Osteoblast (primary cell): ENCODE data around the gene ZNF136. TPM values are rescaled to one million over a fixed set of nuclear protein-coding genes. Genes with fewer than 3 reads are reported as not detected.

Experiments
- DNase-seq: peaks from one replicate; pipeline ENCODE4 v3.0.0; 2011; ENCODE audit warnings: low spot score, mixed read lengths; ENCODE audit not compliant: insufficient read length; ENCODE audit errors: missing footprints
- H2AFZ ChIP-seq: 2 replicates; pipeline ENCODE4 v1.6.0; 2011; ENCODE audit warnings: mild to moderate bottlenecking, low read length
- H3K27ac ChIP-seq: 2 replicates; pipeline ENCODE4 v1.5.1; 2011; ENCODE audit warnings: mild to moderate bottlenecking, low read depth, low read length, moderate library complexity
- H3K27me3 ChIP-seq: 2 replicates; pipeline ENCODE4 v1.6.0; 2012; ENCODE audit warnings: mild to moderate bottlenecking, control low read depth, inconsistent platforms, low read length, moderate library complexity; ENCODE audit not compliant: insufficient read depth
- H3K36me3 ChIP-seq: 2 replicates; pipeline ENCODE4 v1.5.1; 2011; ENCODE audit warnings: mild to moderate bottlenecking, low read length, control low read depth, moderate library complexity; ENCODE audit not compliant: insufficient read depth
- H3K4me1 ChIP-seq: 2 replicates; pipeline ENCODE4 v1.5.1; 2011; ENCODE audit warnings: mild to moderate bottlenecking, low read length, control low read depth, moderate library complexity; ENCODE audit not compliant: insufficient read depth
- H3K4me2 ChIP-seq: 2 replicates; pipeline ENCODE4 v1.6.0; 2011; ENCODE audit warnings: mild to moderate bottlenecking, low read length; ENCODE audit not compliant: insufficient read depth
- H3K4me3 ChIP-seq: fragments of 200-600 bp; sonication (generic); 3 replicates; pipeline ENCODE4 v1.5.1; 2012; ENCODE audit warnings: mild to moderate bottlenecking, low read length, inconsistent platforms; ENCODE audit not compliant: insufficient read depth
- H3K79me2 ChIP-seq: 2 replicates; pipeline ENCODE4 v1.6.0; 2012; ENCODE audit warnings: mild to moderate bottlenecking, low read length, control low read depth, inconsistent platforms; ENCODE audit not compliant: insufficient read depth
- H3K9me3 ChIP-seq: 2 replicates; pipeline ENCODE4 v1.5.1; 2011; ENCODE audit warnings: low read depth, low read length, control low read depth
- H4K20me1 ChIP-seq: 2 replicates; pipeline ENCODE4 v1.6.0; 2012; ENCODE audit warnings: mild to moderate bottlenecking, low read length, control low read depth; ENCODE audit not compliant: insufficient read depth
- CTCF ChIP-seq: IDR thresholded peaks from 2 replicates; pipeline ENCODE4 v1.5.1; 2011; ENCODE audit warnings: mild to moderate bottlenecking, low read depth, low read length, moderate library complexity; ENCODE audit errors: extremely low read depth
- total RNA-seq: library from RNA; depleted of rRNA; stranded (reverse); fragments of >200 nt; gene quantifications from 2 replicates; pipeline ENCODE4 v1.2.3, GENCODE V29; 2012

Gene ZNF136
- total RNA-seq, 1 donor, result 8.7 TPM

GRCh38 chr19:12208221-12208620 is 45.3 kb downstream of the ZNF136 start:
- Histone ChIP-seq H3K27ac (no peak overlapping the region), H3K4me2 (no peak overlapping the region), H3K36me3 (no peaks in the 10 kb centered on the region), H3K4me1 (no peaks in the 10 kb centered on the region), H3K9me3 (peaks cover 15% of the 10 kb centered on the region), H3K27me3 (no peaks in the 10 kb centered on the region), H3K4me3 (no peak overlapping the region), H3K79me2 (no peaks in the 10 kb centered on the region), H2AFZ (no peak overlapping the region), H4K20me1 (no peaks in the 10 kb centered on the region)
- DNase-seq, result no peak
- TF ChIP-seq CTCF, result no peak

- Histone ChIP-seq H3K4me1 (no peaks in the 10 kb centered on the region), H2AFZ (no peak overlapping the region), H3K4me2 (no peak overlapping the region), H3K9me3 (peaks cover 12% of the 10 kb centered on the region), H3K4me3 (no peak overlapping the region), H3K27ac (no peak overlapping the region), H3K36me3 (no peaks in the 10 kb centered on the region), H4K20me1 (no peaks in the 10 kb centered on the region), H3K79me2 (no peaks in the 10 kb centered on the region), H3K27me3 (no peaks in the 10 kb centered on the region)
- no peak for TF ChIP-seq CTCF
- DNase-seq, result no peak
Observed at GRCh38 chr19:12217332-12217731, 54.4 kb downstream of the ZNF136 start.

GRCh38 chr19:12222980-12223630 is 60.2 kb downstream of the ZNF136 start:
- no peaks in the 10 kb centered on the region for H4K20me1 ChIP-seq
- no peaks in the 10 kb centered on the region for H3K4me1 ChIP-seq
- H3K9me3 ChIP-seq, result peaks cover 12% of the 10 kb centered on the region

GRCh38 chr19:12224676-12225075 is 61.8 kb downstream of the ZNF136 start:
- no peak for DNase-seq

More at GRCh38 chr19:12222980-12223630, 60.2 kb downstream of the ZNF136 start:
- H3K27me3 ChIP-seq, result no peaks in the 10 kb centered on the region
- TF ChIP-seq CTCF, result no peak
- no peak overlapping the region for H3K4me2 ChIP-seq
- no peaks in the 10 kb centered on the region for H3K36me3 ChIP-seq
- H3K27ac ChIP-seq, result no peak overlapping the region
- H2AFZ ChIP-seq, result no peak overlapping the region
- DNase-seq, result no peak
- H3K4me3 ChIP-seq, result no peak overlapping the region
- H3K79me2 ChIP-seq, result no peaks in the 10 kb centered on the region

More at GRCh38 chr19:12224676-12225075, 61.8 kb downstream of the ZNF136 start:
- H3K27ac ChIP-seq, result no peak overlapping the region
- no peak overlapping the region for H3K4me2 ChIP-seq
- H3K79me2 ChIP-seq, result no peaks in the 10 kb centered on the region
- no peaks in the 10 kb centered on the region for H3K4me1 ChIP-seq
- no peak overlapping the region for H3K4me3 ChIP-seq
- no peak for TF ChIP-seq CTCF
- no peak overlapping the region for H2AFZ ChIP-seq
- no peaks in the 10 kb centered on the region for H4K20me1 ChIP-seq
- no peaks in the 10 kb centered on the region for H3K27me3 ChIP-seq
- no peaks in the 10 kb centered on the region for H3K36me3 ChIP-seq
- H3K9me3 ChIP-seq, result peaks cover 4% of the 10 kb centered on the region
